Bronchial epithelial cell (primary cell): ENCODE measurements around the gene MRC1. TPM values are rescaled to one million over a fixed set of nuclear protein-coding genes. Genes with fewer than 3 reads are reported as not detected.

ENCODE experiments used
- DNase-seq: peaks from one replicate; pipeline ENCODE4 v3.0.0-alpha.2; 2010; ENCODE audit warnings: low read depth
- FAIRE-seq: peaks from 2 replicates; lab custom pipeline; 2011; peaks lifted over from hg19 to GRCh38; lab: Jason Lieb, UNC
- H3K27me3 ChIP-seq: 2 replicates; pipeline ENCODE4 v1.5.1; 2011; ENCODE audit warnings: low read length; ENCODE audit not compliant: control insufficient read depth, insufficient read depth
- H3K36me3 ChIP-seq: 2 replicates; pipeline ENCODE4 v1.5.1; 2011; ENCODE audit warnings: low read length; ENCODE audit not compliant: control insufficient read depth, insufficient read depth
- H3K4me3 ChIP-seq: 2 replicates; pipeline ENCODE4 v1.5.1; 2011; ENCODE audit warnings: mild to moderate bottlenecking, low read depth, low read length, control low read depth
- CTCF ChIP-seq: IDR thresholded peaks from 2 replicates; pipeline ENCODE4 v1.5.1; 2011; ENCODE audit warnings: mild to moderate bottlenecking, moderate library complexity, low read length, control low read depth, inconsistent platforms; ENCODE audit not compliant: insufficient read depth, severe bottlenecking
- total RNA-seq: library from RNA; depleted of rRNA; stranded (reverse); fragments of >200 nt; gene quantifications from 2 replicates; pipeline ENCODE4 v1.2.1, GENCODE V29; 2014

MRC1 gene
- total RNA-seq, 1 donor from 2014 or later = under 0.01 TPM

DNA sequence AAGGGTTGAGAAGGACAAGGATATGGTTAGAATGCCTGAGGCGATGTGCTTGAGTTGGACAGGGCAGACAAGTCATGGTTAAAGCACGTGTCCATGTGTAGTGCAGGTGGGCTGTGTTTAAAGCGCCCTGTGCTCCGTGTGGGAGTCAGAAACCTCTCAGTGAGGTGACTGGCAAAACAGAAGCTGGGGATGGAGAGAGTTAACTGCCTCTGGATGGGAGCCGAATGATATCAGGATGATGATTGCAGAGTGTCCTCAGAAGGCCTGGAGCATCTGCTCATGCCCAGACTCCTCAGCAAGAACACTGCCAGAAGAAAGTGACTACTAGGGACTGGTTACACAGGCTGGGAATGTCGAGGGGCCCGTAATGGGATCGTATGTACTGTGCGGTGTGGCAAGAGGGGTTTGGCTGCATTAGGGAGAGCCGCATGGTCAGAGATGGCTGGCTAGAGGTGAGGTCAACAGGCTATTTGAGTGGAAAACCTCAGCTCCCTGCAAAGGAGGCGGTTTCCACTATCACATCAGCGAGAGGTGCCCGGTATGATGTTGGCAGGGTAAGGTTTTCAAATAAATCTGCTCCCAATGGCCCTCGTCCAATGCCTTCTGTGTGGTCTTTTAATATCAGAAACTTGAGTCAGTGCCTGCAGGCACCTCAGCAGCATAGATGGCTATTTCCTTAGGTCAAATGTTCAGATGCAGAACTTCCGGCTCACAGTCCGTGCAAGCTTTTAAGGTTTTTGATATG, 26.1 kb upstream of the MRC1 start:
- peak; percentile 52 for FAIRE-seq
- no peaks in the 10 kb centered on the region for H3K36me3 ChIP-seq

DNA sequence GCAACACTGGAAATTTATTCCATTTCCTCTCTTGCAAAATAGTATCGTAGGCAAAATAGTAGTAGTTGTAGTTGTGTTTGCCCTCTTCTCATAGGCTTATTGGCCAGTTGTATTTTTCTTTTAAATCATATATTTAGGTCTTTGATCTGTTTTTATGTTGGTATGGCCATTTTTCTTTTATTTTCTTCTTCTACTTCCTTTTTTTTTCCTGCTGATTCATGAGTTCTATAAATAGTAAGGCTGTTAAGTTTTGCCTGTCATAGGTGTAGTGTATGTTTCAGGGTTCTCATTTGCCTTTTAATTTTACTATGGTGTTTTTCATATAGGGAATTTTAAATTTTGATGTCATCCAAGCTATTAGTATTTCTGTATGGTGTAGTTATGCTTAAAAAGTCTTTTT, 25.4 kb upstream of the MRC1 start:
- no peak for TF ChIP-seq CTCF
- Histone ChIP-seq H3K4me3 (no peak overlapping the region), H3K27me3 (no peaks in the 10 kb centered on the region), H3K36me3 (no peaks in the 10 kb centered on the region)
- FAIRE-seq (no peak), DNase-seq (no peak)

More for the DNA sequence above, 26.1 kb upstream of the MRC1 start:
- H3K4me3 ChIP-seq = no peak overlapping the region
- TF ChIP-seq CTCF = no peak
- no peaks in the 10 kb centered on the region for H3K27me3 ChIP-seq
- DNase-seq = peak; percentile 14

DNA sequence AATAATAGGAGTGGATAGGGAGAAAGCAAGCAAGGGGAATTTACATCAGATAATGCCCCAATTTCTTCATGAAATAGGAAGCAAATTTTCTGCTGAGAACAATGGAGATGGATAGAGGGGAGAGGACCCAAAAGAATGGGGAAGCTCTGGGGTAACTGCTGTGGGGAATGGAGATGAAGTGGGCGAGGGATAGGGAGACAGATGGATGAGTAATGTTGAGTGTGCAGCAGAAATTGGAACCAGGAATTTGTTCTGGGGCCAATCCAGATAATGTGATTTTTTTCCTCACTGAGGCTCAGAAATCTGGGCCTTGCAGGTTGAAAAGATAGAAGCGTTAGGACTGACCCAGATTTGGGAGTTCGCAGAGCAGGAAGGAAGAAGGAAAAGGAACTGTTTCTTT, 24.5 kb upstream of the MRC1 start:
- FAIRE-seq = no peak

DNA sequence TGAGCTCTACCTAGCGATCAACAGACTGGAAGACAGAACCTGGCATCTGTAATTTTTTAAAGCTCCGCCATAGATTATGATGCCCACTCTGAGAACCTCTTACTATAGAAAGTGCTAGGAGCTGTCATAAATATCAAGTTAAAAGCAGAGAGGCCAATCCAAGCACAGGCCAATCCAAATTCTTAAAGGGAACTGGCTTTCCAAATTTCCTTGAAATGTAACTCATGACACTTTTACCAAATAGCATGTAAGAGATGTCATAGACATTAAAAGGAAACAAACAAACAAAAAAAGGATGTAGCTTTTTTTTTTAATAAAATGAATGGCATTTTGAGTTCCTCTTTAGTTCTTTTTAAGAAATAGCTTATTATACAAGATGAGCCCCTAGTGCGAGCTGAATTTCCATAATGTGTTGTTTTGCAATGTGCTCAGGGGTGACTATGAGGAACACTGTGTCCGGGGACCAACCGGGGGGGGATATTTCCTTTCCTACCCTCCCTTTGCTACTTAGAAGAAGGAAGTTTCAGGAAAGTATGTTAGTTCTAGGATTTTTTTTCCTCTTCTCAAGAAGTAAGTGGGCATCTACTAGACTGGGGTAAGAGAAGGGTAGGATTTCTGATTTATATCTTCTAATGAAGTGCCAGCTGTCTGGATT, 23.7 kb upstream of the MRC1 start:
- FAIRE-seq (no peak), DNase-seq (no peak)
- Histone ChIP-seq H3K4me3 (no peak overlapping the region), H3K27me3 (no peaks in the 10 kb centered on the region), H3K36me3 (no peaks in the 10 kb centered on the region)
- TF ChIP-seq CTCF = no peak

More for the DNA sequence above, 24.5 kb upstream of the MRC1 start:
- Histone ChIP-seq H3K4me3 (no peak overlapping the region), H3K27me3 (no peaks in the 10 kb centered on the region), H3K36me3 (no peaks in the 10 kb centered on the region)
- no peak for TF ChIP-seq CTCF
- DNase-seq = peak; percentile 72

DNA sequence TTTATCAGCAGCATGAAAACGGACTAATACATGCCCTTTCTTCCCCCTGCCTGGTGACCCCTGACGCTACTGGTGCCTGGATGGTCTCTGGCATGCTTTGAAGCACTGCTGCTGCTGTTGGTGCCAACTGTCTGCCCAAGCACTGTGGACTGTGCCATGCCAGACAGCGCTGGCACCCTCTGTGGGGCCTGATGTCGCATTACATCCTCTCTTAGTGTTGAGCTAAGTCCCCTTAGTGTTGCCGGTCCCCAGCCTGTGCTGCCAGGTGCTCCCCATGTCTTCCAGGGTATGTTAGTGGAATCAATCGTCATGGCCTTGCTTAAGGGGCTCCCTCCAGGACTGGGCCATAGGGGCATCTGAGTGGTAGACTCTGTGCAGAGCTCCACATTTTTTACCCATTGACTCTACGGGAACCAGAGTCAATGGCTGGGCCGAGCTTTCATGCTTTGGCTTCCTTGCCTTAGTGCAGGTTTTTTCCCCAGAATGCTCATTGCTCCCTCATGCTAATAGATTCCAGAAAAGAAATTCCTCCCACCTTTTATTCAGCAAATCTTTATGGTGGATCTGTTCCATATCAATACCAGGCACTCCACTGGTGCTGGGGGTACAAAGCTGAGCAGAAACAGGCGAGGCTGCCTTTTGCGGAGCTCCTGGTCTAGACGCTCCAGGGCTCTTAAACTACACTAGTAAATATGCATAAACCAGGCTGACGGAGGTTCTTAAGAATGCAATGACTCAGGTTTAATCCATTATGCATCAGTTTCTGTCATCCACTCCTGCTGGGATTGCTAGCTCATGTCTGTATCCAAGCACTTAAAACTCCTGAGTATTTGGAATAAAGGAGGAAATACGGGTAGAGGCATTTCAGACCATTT, 21.8 kb upstream of the MRC1 start:
- FAIRE-seq (no peak), DNase-seq (peak; percentile 98)
- Histone ChIP-seq H3K27me3 (no peaks in the 10 kb centered on the region), H3K4me3 (no peak overlapping the region), H3K36me3 (no peaks in the 10 kb centered on the region)
- TF ChIP-seq CTCF = no peak
